SU-DHL-6 (cell line): ENCODE data around the gene SSNA1.

Experiments
- CTCF ChIP-seq: fragments of 200-600 bp; sonication (generic); IDR thresholded peaks from one replicate; pipeline ENCODE4 v1.5.1; 2017; ENCODE audit warnings: antibody characterized with exemption, mild to moderate bottlenecking, low read length, moderate library complexity; ENCODE audit not compliant: insufficient read depth, poor library complexity, severe bottlenecking
- EZH2phosphoT487 ChIP-seq: fragments of 200-600 bp; sonication (generic), shearing (Covaris generic); conservative IDR thresholded peaks from 2 replicates; pipeline ENCODE4 v1.6.1; 2018; ENCODE audit warnings: mild to moderate bottlenecking, antibody characterized with exemption, low read length, moderate library complexity, mixed read lengths

- TF ChIP-seq CTCF: no peak
- TF ChIP-seq EZH2phosphoT487: no peak
Measured at GRCh38 chr9:137212520-137212919, 24.0 kb downstream of the SSNA1 start.
